Mucosa of gallbladder (tissue), 1 donor: ENCODE data around the gene EBLN1. TPM values are rescaled to one million over a fixed set of nuclear protein-coding genes. Genes with fewer than 3 reads are reported as not detected.

Experiments
- DNase-seq: peaks from one replicate; pipeline ENCODE4 v3.0.0-alpha.2; 2020; ENCODE audit warnings: low spot score
- total RNA-seq: library from RNA; stranded (reverse); gene quantifications from one replicate; pipeline ENCODE4 v1.2.1, GENCODE V29; 2021
- donor health status: DM: no; HTN: no; CAD: no.

Gene EBLN1
- not detected for total RNA-seq

- DNase-seq, result no peak
These were observed at the start of gene EBLN1 for GRCh38 chr10:22217842-22218241. EBLN1 (minus strand) TSS chr10:22218015; CDS start chr10:22209983, 8,032 bp downstream.

DNA sequence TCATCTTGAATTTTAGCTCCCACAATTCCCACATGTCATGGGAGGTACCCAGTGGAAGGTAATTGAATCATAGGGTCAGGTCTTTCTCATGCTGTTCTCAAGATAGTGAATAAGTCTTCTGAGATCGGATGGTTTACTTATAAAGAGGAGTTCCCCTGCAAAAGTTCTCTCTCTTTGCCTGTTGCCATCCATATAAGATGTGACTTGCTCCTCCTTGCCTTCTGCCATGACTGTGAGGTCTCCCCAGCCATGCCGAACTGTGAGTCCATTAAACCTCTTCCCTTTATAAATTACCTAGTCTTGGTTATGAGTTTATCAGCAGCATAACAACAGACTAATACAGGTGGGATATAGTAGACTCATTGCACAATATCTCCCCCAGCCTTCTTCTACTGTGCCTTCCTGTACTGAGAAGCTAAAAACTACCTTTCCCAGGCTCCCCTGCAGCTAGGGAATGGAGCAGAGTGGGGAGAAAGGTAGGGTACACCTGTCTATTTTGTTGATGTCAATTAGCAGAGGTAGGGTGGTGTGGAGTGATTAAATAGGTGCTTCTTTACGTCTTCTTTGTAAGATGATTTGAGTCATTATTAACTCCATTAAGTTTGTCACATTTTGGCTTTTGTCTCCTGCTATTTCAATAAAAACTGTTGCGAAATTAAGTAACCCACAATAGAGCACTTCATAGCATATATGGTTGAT is 48.2 kb upstream of the EBLN1 start:
- no peak for DNase-seq

DNA sequence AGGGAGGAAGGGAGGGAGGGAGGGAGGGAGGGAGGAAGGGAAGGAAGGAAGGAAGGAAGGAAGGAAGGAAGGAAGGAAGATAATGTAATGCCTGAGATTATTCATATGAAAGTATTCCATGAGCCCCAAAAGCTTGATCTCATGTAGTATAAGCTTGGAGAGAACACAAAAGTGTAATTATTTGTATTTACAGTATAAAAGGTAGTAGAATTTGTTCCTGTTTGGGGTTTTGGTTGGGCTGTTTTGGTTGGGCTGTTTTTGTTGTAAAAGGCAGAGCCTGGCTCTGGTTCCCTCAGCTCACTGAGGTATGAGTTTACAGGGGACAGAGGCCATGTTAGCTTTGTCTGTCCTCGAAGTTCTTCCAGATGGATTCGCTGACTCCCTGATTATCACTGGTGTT is 45.3 kb upstream of the EBLN1 start:
- no peak for DNase-seq

DNA sequence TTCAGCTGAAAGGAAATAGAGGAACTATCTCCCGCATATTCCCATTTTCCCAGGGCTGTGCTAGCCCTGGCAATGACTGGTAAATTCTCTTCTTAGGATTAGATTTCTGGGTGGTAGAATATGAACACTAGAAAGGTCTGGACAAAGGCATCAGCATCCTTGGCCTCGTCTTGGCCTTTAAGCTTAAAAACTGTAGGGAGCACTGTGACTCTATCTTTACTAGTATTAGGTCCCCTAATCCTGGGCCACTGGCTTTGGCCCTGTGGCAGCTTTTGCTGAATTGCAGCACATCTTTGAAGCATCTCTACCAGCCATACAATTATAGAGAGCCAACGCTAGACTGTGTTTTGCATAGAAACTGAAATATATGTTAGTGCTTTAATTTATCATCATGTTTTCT is 41.5 kb upstream of the EBLN1 start:
- no peak for DNase-seq

- no peak for DNase-seq
These were observed 40.7 kb upstream of the EBLN1 start for GRCh38 chr10:22258471-22258870.

- DNase-seq, result no peak
These were observed 35.7 kb upstream of the EBLN1 start for GRCh38 chr10:22253580-22253882.

GRCh38 chr10:22252801-22253579 is 35.2 kb upstream of the EBLN1 start:
- DNase-seq, result peak; percentile 22

DNA sequence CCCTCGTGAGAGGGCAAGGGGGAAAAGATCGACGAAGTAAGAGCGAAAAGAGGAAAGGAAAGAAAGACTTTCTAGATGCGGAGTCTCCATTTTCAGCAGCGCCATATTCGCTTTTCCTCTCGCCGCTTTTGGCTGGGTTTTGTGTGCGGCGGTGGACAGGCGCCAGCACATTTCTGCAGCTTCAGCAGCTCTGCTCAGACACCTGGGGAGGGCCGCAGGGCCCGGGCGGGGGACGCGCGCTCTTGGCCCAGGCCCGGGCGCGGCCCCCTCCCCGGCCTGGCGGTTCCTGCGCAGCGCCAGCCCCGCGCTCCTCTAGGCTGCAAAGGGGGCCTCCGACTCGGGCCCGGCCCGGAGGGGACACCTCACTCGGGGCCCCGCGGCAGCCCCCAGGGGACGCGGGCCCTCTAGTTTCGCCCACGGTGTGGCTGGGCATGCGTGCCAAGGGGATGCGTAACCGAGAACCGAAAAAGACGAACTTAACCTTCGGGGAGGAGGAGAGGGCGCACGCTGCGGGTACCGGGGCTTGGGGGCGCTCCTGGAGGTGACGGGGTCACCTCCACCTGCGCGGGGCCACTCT is 34.5 kb upstream of the EBLN1 start:
- DNase-seq, result peak; percentile 20

DNA sequence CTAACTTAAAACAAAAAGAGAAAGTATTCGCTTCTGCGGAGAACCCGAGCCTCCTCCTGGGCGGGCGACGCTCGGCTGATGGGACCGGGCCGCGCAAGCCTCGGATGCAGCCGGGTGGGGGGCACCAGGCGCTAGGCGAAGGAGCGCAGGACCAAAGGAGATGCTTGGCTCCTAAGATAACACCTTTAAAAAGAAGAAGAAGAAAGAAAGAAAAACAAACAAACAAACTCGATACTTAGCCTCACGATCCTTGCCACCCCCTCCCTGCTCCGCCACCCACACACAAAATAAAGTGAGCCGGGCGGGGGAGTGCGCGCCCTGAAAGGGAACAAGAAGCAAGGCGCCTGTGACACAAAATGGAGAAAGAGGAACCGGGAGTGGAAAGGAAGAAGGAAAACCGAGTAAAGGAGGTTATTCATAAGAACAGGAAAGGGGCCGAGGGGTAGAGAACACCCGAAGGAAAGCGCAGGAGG is 34.0 kb upstream of the EBLN1 start:
- peak; percentile 48 for DNase-seq

- no peak for DNase-seq
These were observed 33.3 kb upstream of the EBLN1 start for GRCh38 chr10:22250897-22251660.

- no peak for DNase-seq
These were observed 29.8 kb upstream of the EBLN1 start for GRCh38 chr10:22247636-22248035.

- DNase-seq, result no peak
These were observed 29.0 kb upstream of the EBLN1 start for GRCh38 chr10:22246680-22247391.

DNA sequence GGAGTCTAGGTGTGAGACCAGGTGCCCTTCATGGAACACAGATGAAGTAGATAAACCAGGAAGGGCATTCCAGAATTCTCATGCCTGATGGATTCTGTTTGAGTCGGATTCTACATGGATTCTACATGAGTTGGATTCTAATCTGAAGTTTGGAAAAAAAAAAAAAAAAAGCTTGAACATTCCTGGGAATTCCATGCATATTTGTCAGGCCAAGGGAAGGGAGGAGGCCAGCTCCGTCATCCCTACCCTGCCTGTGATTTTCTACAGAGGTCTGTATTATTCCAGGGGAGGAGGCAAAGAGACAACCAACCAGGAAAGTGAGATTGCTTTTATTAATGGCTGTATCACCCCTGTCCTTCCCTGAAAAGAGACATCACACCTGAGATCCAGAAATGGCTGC is 27.8 kb upstream of the EBLN1 start:
- DNase-seq, result no peak

DNA sequence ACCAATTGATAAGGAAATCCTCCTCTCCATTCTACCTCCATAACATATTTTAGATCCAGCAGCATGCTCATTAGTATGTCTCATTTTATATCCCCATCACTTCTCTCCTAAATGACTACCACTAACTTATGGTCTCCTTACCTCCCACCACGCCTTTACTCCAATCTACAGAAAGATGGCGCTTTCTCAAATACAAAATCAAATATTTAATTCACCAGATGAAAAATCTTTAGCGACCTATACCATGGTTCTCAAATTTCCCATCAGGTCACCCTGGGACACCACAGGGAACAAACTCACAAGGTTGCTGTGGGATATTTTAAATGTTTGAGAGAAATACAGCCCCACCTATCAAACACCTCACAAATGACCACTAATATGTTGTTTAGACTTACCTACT is 27.0 kb upstream of the EBLN1 start:
- no peak for DNase-seq

DNA sequence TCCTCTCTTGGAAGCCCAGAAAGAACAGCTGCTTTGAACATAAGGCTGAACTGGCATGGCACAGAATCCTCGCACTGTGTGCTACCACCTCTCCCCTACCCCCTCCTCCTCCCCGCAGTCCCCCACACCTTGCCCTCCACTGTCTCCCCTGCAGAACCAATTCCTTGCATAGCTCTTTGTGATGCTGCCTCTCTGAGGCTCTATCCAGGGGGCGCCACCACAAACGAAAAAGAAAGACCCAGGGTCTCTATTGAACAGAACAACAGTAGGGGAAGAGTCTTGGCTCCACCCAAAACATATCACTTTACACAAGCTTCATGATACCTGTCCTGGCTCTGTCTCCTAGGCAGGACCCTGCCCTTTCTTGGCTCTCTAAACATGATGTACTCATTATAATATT is 26.2 kb upstream of the EBLN1 start:
- DNase-seq, result no peak

GRCh38 chr10:22243321-22243720 is 25.5 kb upstream of the EBLN1 start:
- no peak for DNase-seq

DNA sequence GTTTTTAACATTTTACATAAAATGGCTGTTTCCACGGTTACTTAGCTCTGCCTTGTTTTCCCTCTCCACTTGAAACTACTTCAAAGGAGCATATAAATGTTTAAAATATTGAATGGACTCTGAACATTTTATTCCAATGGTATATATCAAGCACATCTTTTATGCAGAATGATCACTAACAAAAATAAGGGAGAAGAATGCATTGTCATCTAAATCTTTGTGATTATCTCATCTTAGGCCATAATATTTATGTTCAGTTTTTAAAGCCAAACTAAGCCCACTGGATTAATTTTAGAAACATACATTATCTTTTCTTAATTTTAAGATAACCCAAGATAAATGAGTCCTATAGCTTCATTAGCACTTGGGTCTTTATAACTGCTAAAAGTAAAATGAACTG is 13.4 kb upstream of the EBLN1 start:
- no peak for DNase-seq

- no peak for DNase-seq
These were observed 12.5 kb upstream of the EBLN1 start for GRCh38 chr10:22230158-22230833.

- no peak for DNase-seq
These were observed 12.0 kb upstream of the EBLN1 start for GRCh38 chr10:22229802-22230157.

- DNase-seq, result peak; percentile 90
These were observed 11.4 kb upstream of the EBLN1 start for GRCh38 chr10:22228943-22229801.
